K562 (cell line): ENCODE measurements around the gene EGF. TPM values are rescaled to one million over a fixed set of nuclear protein-coding genes. Genes with fewer than 3 reads are reported as not detected.

Experiments
- ATAC-seq: fragments of 200-7000 bp; cut with Tn5 transposase; 3 replicates; pipeline ENCODE4 v1.9.1; 2020; ENCODE audit warnings: moderate library complexity
- BruUV-seq: library from RNA; stranded (reverse); fragments of 400-500 nt; replicated peaks from 2 replicates; lab custom pipeline; 2021; lab: Mats Ljungman, UMichigan
- CTCF ChIA-PET: fragments of 300-600 bp; formaldehyde crosslinking; extraction: SDS; loops from one replicate; lab custom pipeline; 2021; ENCODE audit warnings: low intra/inter-chr PET ratio; lab: Yijun Ruan, JAX
- POLR2A ChIA-PET: fragments of 300-600, 350-650 bp; sonication (Branson Sonifier 250); formaldehyde crosslinking; extraction: SDS; loops from one replicate; lab custom pipeline; 2021; ENCODE audit warnings: antibody characterized with exemption, inconsistent platforms; lab: Yijun Ruan, JAX
- DNase-seq, 4 experiments: peaks; one replicate each; pipeline versions ENCODE4 v3.0.0 to v3.0.0-alpha.2; 2011 to 2018; ENCODE audit warnings: low spot score in 3 of 4, mixed read lengths in 3 of 4; ENCODE audit errors: extremely low read depth in 1 of 4
- FAIRE-seq: peaks from 2 replicates; lab custom pipeline; 2011; peaks lifted over from hg19 to GRCh38; lab: Jason Lieb, UNC
- H2AFZ ChIP-seq: 2 replicates; pipeline ENCODE4 v1.6.0; 2011; ENCODE audit warnings: low read depth, low read length, control low read depth, inconsistent platforms
- H3K27ac ChIP-seq: fragments of 200-600 bp; 3 replicates; pipeline ENCODE4 v1.8.0; 2011; ENCODE audit warnings: low read depth, mild to moderate bottlenecking, control low read depth, inconsistent platforms, low read length, moderate library complexity, mixed read lengths; ENCODE audit errors: extremely low read depth
- H3K27me3 ChIP-seq, 2 experiments: fragments of 300-600 bp in 1 of 2; 2 replicates in 1 of 2; 3 replicates in 1 of 2; pipeline versions ENCODE4 v1.6.0 to v1.8.0; 2011; ENCODE audit warnings: inconsistent platforms in 2 of 2, low read length in 2 of 2, mild to moderate bottlenecking in 1 of 2, mixed read lengths in 1 of 2, moderate library complexity in 1 of 2; ENCODE audit not compliant: control insufficient read depth in 2 of 2, insufficient read depth in 2 of 2
- H3K36me3 ChIP-seq: fragments of 300-600 bp; 3 replicates; pipeline ENCODE4 v1.8.0; 2011; ENCODE audit warnings: mild to moderate bottlenecking, low read length, inconsistent platforms; ENCODE audit not compliant: control insufficient read depth, insufficient read depth
- H3K4me1 ChIP-seq, 2 experiments: fragments of 200-600 bp in 1 of 2; replicated peaks in 1 of 2; 2 replicates in 1 of 2; 3 replicates in 1 of 2; pipeline versions ENCODE4 v1.5.1 to v1.8.0; 2011; ENCODE audit warnings: inconsistent platforms in 2 of 2, low read length in 2 of 2, mild to moderate bottlenecking in 1 of 2, mixed read lengths in 1 of 2, moderate library complexity in 1 of 2; ENCODE audit not compliant: control insufficient read depth in 2 of 2, insufficient read depth in 2 of 2
- H3K4me2 ChIP-seq: 2 replicates; pipeline ENCODE4 v1.6.1; 2011; ENCODE audit warnings: low read length, control low read depth, inconsistent platforms, mixed read lengths; ENCODE audit not compliant: insufficient read depth
- H3K4me3 ChIP-seq: fragments of 200-600 bp; sonication (generic), shearing (Covaris generic); 2 replicates; pipeline ENCODE4 v1.5.1; 2016; ENCODE audit warnings: control low read depth, inconsistent platforms
- H3K79me2 ChIP-seq: fragments of 200-600 bp; 3 replicates; pipeline ENCODE4 v1.8.0; 2011; ENCODE audit warnings: low read length, inconsistent platforms; ENCODE audit not compliant: control insufficient read depth, insufficient read depth
- H3K9ac ChIP-seq, 2 experiments: 2 replicates each; pipeline versions ENCODE4 v1.6.0 to v1.6.1; 2011; ENCODE audit warnings: low read depth in 2 of 2, low read length in 2 of 2, control low read depth in 1 of 2, inconsistent platforms in 1 of 2, mild to moderate bottlenecking in 1 of 2, mixed read lengths in 1 of 2; ENCODE audit not compliant: insufficient read depth in 1 of 2
- H3K9me1 ChIP-seq: one replicate; pipeline ENCODE4 v1.6.0; 2011; ENCODE audit warnings: inconsistent platforms, mild to moderate bottlenecking, low read length, moderate library complexity; ENCODE audit not compliant: control insufficient read depth, insufficient read depth
- H3K9me3 ChIP-seq: replicated peaks from 2 replicates; pipeline ENCODE4 v1.5.1; 2011; ENCODE audit warnings: low read depth, low read length, inconsistent platforms; ENCODE audit not compliant: control insufficient read depth, insufficient read depth
- H4K20me1 ChIP-seq: replicated peaks from 2 replicates; pipeline ENCODE4 v1.6.1; 2011; ENCODE audit warnings: low read length, inconsistent platforms, mixed read lengths; ENCODE audit not compliant: control insufficient read depth, insufficient read depth
- ATF7 ChIP-seq: fragments of 450-650 bp; IDR thresholded peaks from 2 replicates; pipeline ENCODE4 v1.7.1; 2014; ENCODE audit warnings: mild to moderate bottlenecking, moderate library complexity
- BMI1 ChIP-seq: fragments of 150-350 bp; IDR thresholded peaks from 2 replicates; pipeline ENCODE4 v1.6.1; 2014; ENCODE audit warnings: low read length
- C11orf30 ChIP-seq: fragments of 450-650 bp; IDR thresholded peaks from 2 replicates; pipeline ENCODE4 v1.6.1; 2016; ENCODE audit warnings: low read depth, mild to moderate bottlenecking
- CEBPZ ChIP-seq: fragments of 150-350 bp; IDR thresholded peaks from 2 replicates; pipeline ENCODE4 v1.6.1; 2014; ENCODE audit warnings: low read depth, mild to moderate bottlenecking, low read length, borderline replicate concordance
- CGGBP1 ChIP-seq: fragments of 250-450 bp; sonication (Bioruptor Pico); IDR thresholded peaks from 2 replicates; pipeline ENCODE4 v1.9.0; 2021; ENCODE audit warnings: mild to moderate bottlenecking
- ELK3 ChIP-seq: fragments of 450-650 bp; formaldehyde crosslinking; IDR thresholded peaks from 2 replicates; pipeline ENCODE4 v1.4.0; 2020; ENCODE audit warnings: mild to moderate bottlenecking
- FOXO4 ChIP-seq: fragments of 450-650 bp; formaldehyde crosslinking; IDR thresholded peaks from 2 replicates; pipeline ENCODE4 v1.4.0; 2020; ENCODE audit warnings: mild to moderate bottlenecking, moderate library complexity
- HDGF ChIP-seq: fragments of 450-650 bp; IDR thresholded peaks from 2 replicates; pipeline ENCODE4 v1.6.1; 2016
- MAFF ChIP-seq: IDR thresholded peaks from 2 replicates; pipeline ENCODE4 v1.6.1; 2012; ENCODE audit warnings: low read length, improper control_type of control experiment
- MAFG ChIP-seq: fragments of 450-650 bp; conservative IDR thresholded peaks from 2 replicates; pipeline ENCODE4 v1.6.1; 2016; ENCODE audit warnings: missing genetic modification characterization, missing compliant biosample characterization
- MTF1 ChIP-seq: fragments of 250-450 bp; sonication (Bioruptor Pico); IDR thresholded peaks from 2 replicates; pipeline ENCODE4 v1.9.0; 2021; ENCODE audit warnings: moderate library complexity, mild to moderate bottlenecking, inconsistent platforms, borderline replicate concordance
- NFE2 ChIP-seq: IDR thresholded peaks from 2 replicates; pipeline ENCODE4 v1.6.1; 2014; ENCODE audit warnings: antibody characterized with exemption, low read depth
- NFE2L1 ChIP-seq: fragments of 450-650 bp; IDR thresholded peaks from 2 replicates; pipeline ENCODE4 v1.6.1; 2016; ENCODE audit warnings: missing genetic modification characterization, low read depth, mild to moderate bottlenecking, missing compliant biosample characterization, moderate library complexity, borderline replicate concordance
- THAP7 ChIP-seq: fragments of 250-450 bp; sonication (Bioruptor Pico); IDR thresholded peaks from 2 replicates; pipeline ENCODE4 v1.5.0; 2021
- ZNF217 ChIP-seq: sonication (generic); formaldehyde crosslinking; IDR thresholded peaks from 2 replicates; pipeline ENCODE4 v1.8.0; 2022; ENCODE audit warnings: mild to moderate bottlenecking, missing genetic modification reagents
- ZNF316 ChIP-seq: fragments of 450-650 bp; IDR thresholded peaks from 2 replicates; pipeline ENCODE4 v1.6.1; 2016
- ZNF347 ChIP-seq: fragments of 450-650 bp; formaldehyde crosslinking; IDR thresholded peaks from 2 replicates; pipeline ENCODE4 v1.4.0; 2020; ENCODE audit warnings: low read depth, mild to moderate bottlenecking, moderate library complexity
- ZNF584 ChIP-seq: fragments of 200-800 bp; sonication (Bioruptor generic); IDR thresholded peaks from 2 replicates; pipeline ENCODE4 v1.6.1; 2016; ENCODE audit warnings: low read depth, mild to moderate bottlenecking, missing genetic modification characterization, missing compliant biosample characterization
- ZNF778 ChIP-seq: fragments of 450-650 bp; formaldehyde crosslinking; IDR thresholded peaks from 2 replicates; pipeline ENCODE4 v1.4.0; 2020; ENCODE audit warnings: mild to moderate bottlenecking, moderate library complexity
- WGBS: fragments of 100-300 bp; shearing (Covaris generic); methylation state at CpG from one replicate; pipeline ENCODE4 v1.1.6; 2016; ENCODE audit warnings: low coverage, mixed read lengths; ENCODE audit not compliant: insufficient coverage; ENCODE audit errors: missing lambda C conversion rate; 5-methylcytosine and 5-hydroxymethylcytosine counted together
- in situ Hi-C: fragments of 300-500 bp; cut with MboI; formaldehyde crosslinking; loops from 4 replicates; pipeline ENCODE4 v1.15.0; 2018; ENCODE audit warnings: inconsistent platforms, mixed read lengths
- intact Hi-C: fragments of 100-400 bp; cut with micrococcal nuclease; formaldehyde crosslinking; loops from 2 replicates; pipeline ENCODE4 v1.14.2; 2022
- polyA plus RNA-seq, 8 experiments: library from polyadenylated mRNA; depleted of rRNA in 4 of 8; stranded (reverse) in 5 of 8; unstranded in 3 of 8; fragments of >200 nt; fragmentation: Nextera tagmentation in 2 of 8; fragmentation: Illumina TruSeq in 1 of 8; extraction: Ambion mirVana in 2 of 8; extraction: Trizol in 1 of 8; gene quantifications; 2 replicates each; pipeline versions ENCODE4 v1.2.1 to v1.2.3, GENCODE V29; 2011 to 2014; ENCODE audit warnings: inconsistent platforms in 1 of 8, missing spikeins in 1 of 8
- total RNA-seq, 7 experiments: library from RNA; depleted of rRNA in 6 of 7; stranded (reverse); fragments of >200 nt in 6 of 7; fragmentation: Illumina TruSeq in 2 of 7; extraction: Trizol in 2 of 7; gene quantifications; 2 replicates each; pipeline versions ENCODE4 v1.2.1 to v1.2.3, GENCODE V29; 2011 to 2021; ENCODE audit warnings: low replicate concordance in 1 of 7

EGF gene
- total and polyA plus RNA-seq, 9 of the 15 experiments (the other 6 are each of a cell fraction or from before 2014, with no cell fraction given): 0.32 to 3.1 (median 1.3) TPM

GRCh38 chr4:110012917-110013316 lies 100.2 kb downstream of the EGF start:
- Histone ChIP-seq H3K27me3 (no peaks in the 10 kb centered on the region), H3K79me2 (no peaks in the 10 kb centered on the region), H3K9me3 (no peaks in the 10 kb centered on the region), H4K20me1 (no peaks in the 10 kb centered on the region), H3K4me3 (no peak overlapping the region), H3K4me2 (no peak overlapping the region), H3K9me1 (no peaks in the 10 kb centered on the region), H3K27ac (no peak overlapping the region), H3K9ac (no peak overlapping the region), H2AFZ (no peak overlapping the region), H3K36me3 (no peaks in the 10 kb centered on the region), H3K4me1 (0 out of 5 replicates have a peak, but pooled peaks cover 0 to 2% of the 10 kb centered on the region in 2 experiments)
- WGBS: 6% methylated on average over 1 of the region's 1 CpG
- in situ Hi-C loops (no loop called here), intact Hi-C loops (no loop called here)
- no peak for FAIRE-seq
- ChIA-PET CTCF (no interaction called here), POLR2A (no interaction called here)
- ATAC-seq: no peak
- no peak for DNase-seq
- no TSS peak for BruUV-seq
- TF ChIP-seq NFE2L1 (peak; percentile 85), MTF1 (no peak), ZNF316 (peak; percentile 80), NFE2 (peak; percentile 83), MAFG (peak; percentile 92), ATF7 (no peak), MAFF (peak; percentile 81), HDGF (no peak), FOXO4 (CRISPR knock-in tag) (no peak), THAP7 (CRISPR knock-in tag) (no peak), BMI1 (no peak), ELK3 (CRISPR knock-in tag) (no peak), ZNF347 (CRISPR knock-in tag) (no peak), C11orf30 (peak; percentile 70), CGGBP1 (CRISPR knock-in tag) (no peak), ZNF778 (no peak), ZNF584 (CRISPR knock-in tag) (no peak), CEBPZ (no peak), ZNF217 (CRISPR knock-in tag) (no peak)
